GM12891 (cell line): ENCODE measurements around the gene ZNF438.

Experiments
- DNase-seq: peaks from one replicate; pipeline ENCODE4 v3.0.0; 2011; ENCODE audit warnings: low spot score; ENCODE audit not compliant: insufficient read length
- FAIRE-seq: peaks from 2 replicates; lab custom pipeline; 2011; peaks lifted over from hg19 to GRCh38; lab: Jason Lieb, UNC
- PAX5 ChIP-seq: IDR thresholded peaks from 2 replicates; pipeline ENCODE4 v1.6.1; 2011; ENCODE audit warnings: low read length, moderate library complexity, mild to moderate bottlenecking; ENCODE audit not compliant: insufficient read depth, severe bottlenecking
- POLR2A ChIP-seq: IDR thresholded peaks from 2 replicates; pipeline ENCODE4 v1.6.1; 2011; ENCODE audit warnings: low read depth, low read length, control low read depth
- POLR2AphosphoS5 ChIP-seq: IDR thresholded peaks from 2 replicates; pipeline ENCODE4 v1.6.1; 2011; ENCODE audit warnings: low read depth, low read length, control low read depth
- POU2F2 ChIP-seq: IDR thresholded peaks from 2 replicates; pipeline ENCODE4 v1.6.1; 2011; ENCODE audit warnings: low read depth, mild to moderate bottlenecking, control low read depth, low read length, moderate library complexity
- SPI1 ChIP-seq: IDR thresholded peaks from 2 replicates; pipeline ENCODE4 v1.6.1; 2011; ENCODE audit warnings: low read depth, low read length, control low read depth
- TAF1 ChIP-seq: IDR thresholded peaks from 2 replicates; pipeline ENCODE4 v1.6.1; 2011; ENCODE audit warnings: low read depth, low read length, control low read depth

ZNF438 gene

DNA sequence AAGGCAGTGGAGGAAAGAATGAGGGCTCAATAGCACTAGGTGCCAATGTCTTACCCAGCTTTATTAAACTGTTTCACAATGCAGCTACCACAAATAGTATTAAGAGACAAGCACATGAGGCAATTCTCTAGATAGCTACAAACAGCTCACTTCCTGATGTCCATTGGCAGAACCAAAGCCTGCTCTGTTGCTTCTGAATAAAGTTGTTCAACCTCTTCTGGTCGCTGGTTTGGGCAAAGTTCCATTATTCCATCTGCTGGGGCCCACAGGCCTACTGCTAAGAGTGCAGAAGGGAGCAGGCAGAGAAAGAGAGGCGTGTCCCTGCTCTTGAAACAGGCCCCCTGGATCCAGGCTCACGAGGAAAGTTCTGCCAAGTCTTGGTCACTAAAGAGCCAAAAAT lies 173.9 kb downstream of the ZNF438 start:
- DNase-seq, result no peak
- no peak for FAIRE-seq
- TF ChIP-seq POU2F2, result no peak
- no peak for TF ChIP-seq POLR2A
- no peak for TF ChIP-seq TAF1
- TF ChIP-seq PAX5, result no peak
- no peak for TF ChIP-seq SPI1
- no peak for TF ChIP-seq POLR2AphosphoS5

DNA sequence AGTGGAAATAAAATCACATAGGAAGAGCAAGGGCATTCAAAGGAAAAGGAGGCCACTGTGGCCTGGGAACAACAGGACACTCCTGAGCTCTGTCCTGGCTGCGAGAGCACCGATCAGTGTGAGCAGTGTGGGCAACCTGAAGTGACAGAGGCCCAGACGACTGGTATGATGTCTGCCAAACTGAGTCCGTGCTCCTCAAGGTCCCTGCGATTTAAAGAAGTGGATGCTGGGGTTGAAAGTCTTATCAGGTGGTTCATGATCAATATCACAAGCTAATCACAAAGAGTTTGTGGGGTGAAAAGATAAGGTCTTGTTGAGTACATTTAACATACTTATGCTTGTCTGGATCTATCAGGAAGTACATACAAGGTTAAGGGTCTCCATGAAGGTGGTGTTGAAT lies 176.5 kb downstream of the ZNF438 start:
- DNase-seq, result no peak
- TF ChIP-seq PAX5 (no peak), POU2F2 (no peak), POLR2AphosphoS5 (no peak), TAF1 (no peak), POLR2A (no peak), SPI1 (no peak)
- no peak for FAIRE-seq

DNA sequence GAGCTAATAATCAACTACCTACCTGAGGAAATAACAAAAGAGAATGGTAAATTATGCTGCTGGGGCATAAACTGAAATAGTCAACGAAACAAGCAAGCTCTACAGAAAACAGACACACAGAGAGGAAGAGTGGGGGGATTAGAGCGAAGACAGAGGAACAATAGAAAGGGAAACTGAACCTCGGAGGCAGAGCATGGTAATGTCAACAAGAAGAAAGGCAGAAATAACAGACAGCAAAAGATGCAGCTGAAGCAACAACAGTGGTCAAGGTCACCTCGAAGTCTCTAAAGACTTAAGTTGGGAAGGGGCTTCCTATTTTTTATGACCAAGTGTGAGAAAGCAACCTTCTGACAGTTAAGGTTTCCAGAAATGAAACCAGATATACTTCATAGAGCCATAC lies 177.0 kb downstream of the ZNF438 start:
- TF ChIP-seq POLR2A (no peak), PAX5 (no peak)
- no peak for DNase-seq
- FAIRE-seq, result no peak

DNA sequence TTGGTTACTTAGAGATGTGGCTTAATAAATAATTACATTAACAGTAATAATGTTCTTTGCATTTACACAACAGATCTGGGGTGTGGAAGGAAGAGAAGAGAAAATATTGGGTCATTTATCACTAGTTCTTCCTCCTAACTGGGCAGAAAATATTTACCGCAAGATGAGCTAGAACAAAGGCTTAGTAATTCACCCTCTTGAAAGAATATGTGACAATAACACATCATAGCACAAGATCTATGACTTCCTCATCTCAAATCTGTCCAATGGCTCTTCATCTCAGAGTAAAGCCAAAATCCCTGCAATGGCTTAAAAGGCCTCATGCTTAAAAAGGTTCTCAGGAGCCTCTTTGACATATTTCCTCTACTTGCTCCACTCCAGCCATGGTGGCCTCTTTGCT lies 178.6 kb downstream of the ZNF438 start:
- TF ChIP-seq POLR2AphosphoS5, result no peak
- TF ChIP-seq SPI1, result no peak
- TF ChIP-seq POLR2A, result no peak
- TF ChIP-seq POU2F2, result no peak
- TF ChIP-seq TAF1, result no peak
- TF ChIP-seq PAX5, result no peak
- FAIRE-seq (no peak), DNase-seq (no peak)

DNA sequence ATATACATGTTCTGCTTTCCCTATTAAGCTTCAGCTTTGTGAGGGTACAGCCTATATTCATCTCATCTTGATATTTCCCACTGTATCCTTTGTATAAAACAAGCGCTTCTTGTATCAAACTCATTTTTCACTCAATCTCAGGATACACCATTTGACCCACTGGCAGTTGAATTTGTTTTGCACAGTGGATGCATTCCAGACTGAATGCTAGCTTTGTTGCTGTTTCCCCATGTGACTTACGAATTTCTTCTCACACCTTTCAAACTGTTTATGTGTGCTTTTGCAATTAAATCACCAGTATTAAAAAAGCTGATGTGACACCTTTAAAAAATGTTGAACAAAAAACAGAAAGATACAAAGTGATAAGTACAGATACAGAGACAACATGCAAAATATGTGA lies 180.9 kb downstream of the ZNF438 start:
- FAIRE-seq, result no peak
- DNase-seq, result no peak
- no peak for TF ChIP-seq SPI1
- no peak for TF ChIP-seq POLR2AphosphoS5
- TF ChIP-seq TAF1, result no peak
- TF ChIP-seq POLR2A, result no peak

DNA sequence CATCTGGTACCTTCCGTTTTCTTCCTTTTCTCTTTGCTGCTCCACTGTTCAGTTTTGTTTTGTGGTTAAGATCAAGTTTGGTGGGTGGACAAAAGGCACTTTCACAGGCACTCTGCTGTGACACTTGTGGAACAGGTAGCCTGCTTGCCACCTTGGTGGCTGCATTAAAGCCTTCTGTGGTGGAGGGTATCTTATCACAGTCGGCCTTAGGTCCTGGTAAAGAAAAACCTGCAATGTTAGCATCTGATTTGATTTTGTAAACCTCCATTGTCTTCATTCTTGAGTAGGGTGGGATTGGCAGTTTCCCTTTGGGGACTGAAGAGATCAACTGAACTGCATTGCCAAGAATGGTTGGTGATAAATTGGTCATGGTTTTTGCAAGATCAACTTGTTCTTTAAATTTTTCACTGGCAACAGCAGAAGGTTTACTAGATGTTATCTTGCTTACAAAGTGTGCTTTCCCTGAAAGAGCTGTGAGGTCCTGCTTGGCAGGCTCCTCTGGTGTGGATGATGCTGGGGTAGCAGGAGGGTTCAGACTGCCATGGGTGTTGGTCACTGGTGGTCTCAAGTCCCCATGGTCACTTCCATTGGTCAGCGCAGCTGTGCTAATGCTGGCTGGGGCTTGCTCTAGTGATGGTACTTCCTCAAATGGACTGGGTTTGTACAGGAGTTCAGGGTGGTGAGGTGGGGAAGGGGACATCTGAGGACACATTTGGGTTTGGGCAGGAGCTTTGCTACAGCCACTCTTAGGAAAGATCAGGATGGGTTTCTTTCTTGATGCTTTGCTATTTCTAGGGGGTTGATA lies 182.2 kb downstream of the ZNF438 start:
- TF ChIP-seq POLR2A (no peak), TAF1 (no peak), SPI1 (no peak), POU2F2 (no peak), POLR2AphosphoS5 (no peak)
- DNase-seq (no peak), FAIRE-seq (no peak)

DNA sequence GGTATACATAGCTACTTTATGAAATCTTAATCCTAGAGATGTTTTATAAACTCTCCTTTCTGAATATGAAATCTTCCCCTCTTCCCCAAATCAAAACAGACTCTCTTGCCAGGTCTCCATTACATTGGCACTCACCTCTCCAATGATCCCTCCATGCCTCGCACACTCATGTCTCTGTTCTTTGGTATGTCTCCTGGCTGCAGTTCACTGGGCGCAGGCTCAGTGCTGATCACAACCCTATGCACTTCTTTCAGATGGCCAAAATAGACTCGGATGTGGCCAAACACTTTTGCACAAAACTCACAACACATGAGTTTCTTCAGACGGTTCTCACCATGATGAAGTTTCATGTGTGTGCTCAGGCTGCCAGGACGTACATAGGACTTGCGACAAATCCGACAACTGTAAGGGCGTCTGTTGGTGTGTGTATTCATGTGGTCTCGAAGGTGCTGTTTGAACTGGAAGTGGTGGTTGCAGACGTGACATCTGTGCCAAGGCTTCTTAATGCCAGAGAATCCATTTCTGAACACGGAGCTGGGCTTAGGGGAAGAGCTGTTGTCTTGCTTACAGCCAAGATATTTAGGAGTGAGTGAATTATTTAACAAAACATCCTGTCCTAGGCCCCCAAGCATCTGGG lies 183.2 kb downstream of the ZNF438 start:
- TF ChIP-seq TAF1, result no peak
- TF ChIP-seq POU2F2, result no peak
- TF ChIP-seq PAX5, result no peak
- TF ChIP-seq SPI1, result no peak
- TF ChIP-seq POLR2A, result no peak
- no peak for TF ChIP-seq POLR2AphosphoS5
- DNase-seq (no peak), FAIRE-seq (no peak)

DNA sequence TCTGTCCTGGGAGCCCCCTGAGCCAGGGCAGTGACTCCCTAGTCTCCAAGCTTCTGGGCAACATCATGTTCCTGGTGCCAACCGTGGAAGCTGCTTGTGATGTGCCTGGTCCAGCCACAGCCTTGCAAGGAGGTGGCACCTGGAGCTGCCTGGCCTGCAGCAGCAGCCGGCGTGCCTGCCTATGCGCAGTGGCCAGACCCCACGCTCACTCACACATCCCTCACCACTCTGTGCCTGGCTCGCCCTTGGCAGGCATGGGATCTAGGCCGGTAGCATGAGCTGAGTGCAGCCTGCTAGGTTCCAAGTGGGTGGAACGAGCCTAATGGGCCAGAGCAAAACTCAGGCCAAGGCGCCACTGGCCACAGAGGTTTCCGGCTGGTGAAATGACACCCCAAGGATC lies 184.0 kb downstream of the ZNF438 start:
- FAIRE-seq (no peak), DNase-seq (no peak)
- TF ChIP-seq POU2F2 (no peak), POLR2A (no peak), PAX5 (no peak), POLR2AphosphoS5 (no peak), TAF1 (no peak), SPI1 (no peak)

DNA sequence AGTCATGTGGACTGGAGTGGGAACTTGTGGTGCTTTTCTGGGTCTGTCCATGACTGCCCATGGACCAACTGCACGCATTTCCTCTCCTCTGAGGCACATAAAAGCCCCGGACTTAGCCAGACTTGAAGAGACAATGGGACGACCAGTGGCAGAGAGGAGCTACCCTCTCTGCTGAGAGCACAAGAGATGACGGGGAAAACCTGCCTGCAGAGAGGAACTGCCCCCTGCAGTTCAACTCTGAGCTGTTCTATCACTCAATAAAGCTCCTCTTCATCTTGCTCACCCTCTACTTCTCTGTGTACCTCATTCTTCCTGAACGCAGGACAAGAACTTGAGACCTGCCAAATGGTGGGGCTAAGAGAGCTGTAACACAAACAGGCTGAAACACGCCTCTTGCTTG lies 184.5 kb downstream of the ZNF438 start:
- FAIRE-seq (no peak), DNase-seq (no peak)
- TF ChIP-seq POU2F2 (no peak), SPI1 (no peak), POLR2A (no peak), POLR2AphosphoS5 (no peak), PAX5 (no peak), TAF1 (no peak)
